Gastroesophageal sphincter (tissue), 4 donors: ENCODE results near the gene MYOF. TPM values are rescaled to one million over a fixed set of nuclear protein-coding genes. Genes with fewer than 3 reads are reported as not detected.
A peak's percentile ranks its signal among the peaks of the same experiment; 100 is the strongest.

ENCODE experiments used
- ATAC-seq: fragments of 150-250 bp; one replicate; pipeline ENCODE4 v1.9.1; 2016; ENCODE audit warnings: mild to moderate bottlenecking, moderate library complexity
- H3K27ac ChIP-seq, 4 donors: fragments of 200-600 bp; sonication (generic) in 3 of 4; 1 replicate in 3 of 4; 2 replicates in 1 of 4; pipeline ENCODE4 v1.5.1; 2016 to 2019
- H3K27me3 ChIP-seq: fragments of 200-600 bp; sonication (generic); one replicate; pipeline ENCODE4 v1.5.1; 2019
- H3K36me3 ChIP-seq, 2 donors: fragments of 200-600 bp; sonication (generic); one replicate each; pipeline ENCODE4 v1.5.1; 2019; ENCODE audit warnings: control low read depth in 1 of 2
- H3K4me1 ChIP-seq, 3 donors: fragments of 200-600 bp; sonication (generic); 1 replicate in 2 of 3; 2 replicates in 1 of 3; pipeline ENCODE4 v1.5.1; 2016 to 2019; ENCODE audit warnings: control low read depth in 2 of 3
- H3K4me3 ChIP-seq, 2 donors: fragments of 200-600 bp; sonication (generic); one replicate each; pipeline ENCODE4 v1.5.1; 2019; ENCODE audit warnings: mild to moderate bottlenecking in 1 of 2, moderate library complexity in 1 of 2
- H3K9me3 ChIP-seq, 3 donors: fragments of 200-600 bp; sonication (generic); one replicate each; pipeline ENCODE4 v1.5.1; 2017 to 2019; ENCODE audit warnings: control low read depth in 2 of 3
- EP300 ChIP-seq: sonication (generic); formaldehyde crosslinking; IDR thresholded peaks from one replicate; pipeline ENCODE4 v1.6.1; 2017; ENCODE audit warnings: antibody characterized with exemption, mild to moderate bottlenecking
- POLR2A ChIP-seq, 2 donors: fragments of 450-650 bp; IDR thresholded peaks; one replicate each; pipeline ENCODE4 v1.6.1; 2017; ENCODE audit warnings: antibody characterized with exemption in 2 of 2, mild to moderate bottlenecking in 2 of 2, moderate library complexity in 1 of 2
- POLR2AphosphoS5 ChIP-seq: sonication (generic); formaldehyde crosslinking; IDR thresholded peaks from one replicate; pipeline ENCODE4 v1.6.1; 2017; ENCODE audit warnings: antibody characterized with exemption
- WGBS, 2 donors: methylation state at CpG; one replicate each; pipeline ENCODE4 v1.1.5; 2018; ENCODE audit warnings: low coverage in 1 of 2; 5-methylcytosine and 5-hydroxymethylcytosine counted together
- total RNA-seq, 4 donors: library from RNA; depleted of rRNA; stranded (reverse); fragments of >200 nt; gene quantifications; one replicate each; pipeline ENCODE4 v1.1.0, GENCODE V29; 2016
- TF ChIP-seq, protein P1 (sequence below), 4 experiments: fragments of 200-600 bp in 2 of 4; fragments of 450-650 bp in 2 of 4; sonication (generic) in 1 of 4; IDR thresholded peaks; one replicate each; pipeline ENCODE4 v1.5.1; 2017 to 2019; ENCODE audit warnings: antibody characterized with exemption in 4 of 4, mild to moderate bottlenecking in 2 of 4, moderate library complexity in 2 of 4

Gene MYOF
- total RNA-seq, 4 donors from 2014 or later: 98.0 to 157 (median 126) TPM

DNA sequence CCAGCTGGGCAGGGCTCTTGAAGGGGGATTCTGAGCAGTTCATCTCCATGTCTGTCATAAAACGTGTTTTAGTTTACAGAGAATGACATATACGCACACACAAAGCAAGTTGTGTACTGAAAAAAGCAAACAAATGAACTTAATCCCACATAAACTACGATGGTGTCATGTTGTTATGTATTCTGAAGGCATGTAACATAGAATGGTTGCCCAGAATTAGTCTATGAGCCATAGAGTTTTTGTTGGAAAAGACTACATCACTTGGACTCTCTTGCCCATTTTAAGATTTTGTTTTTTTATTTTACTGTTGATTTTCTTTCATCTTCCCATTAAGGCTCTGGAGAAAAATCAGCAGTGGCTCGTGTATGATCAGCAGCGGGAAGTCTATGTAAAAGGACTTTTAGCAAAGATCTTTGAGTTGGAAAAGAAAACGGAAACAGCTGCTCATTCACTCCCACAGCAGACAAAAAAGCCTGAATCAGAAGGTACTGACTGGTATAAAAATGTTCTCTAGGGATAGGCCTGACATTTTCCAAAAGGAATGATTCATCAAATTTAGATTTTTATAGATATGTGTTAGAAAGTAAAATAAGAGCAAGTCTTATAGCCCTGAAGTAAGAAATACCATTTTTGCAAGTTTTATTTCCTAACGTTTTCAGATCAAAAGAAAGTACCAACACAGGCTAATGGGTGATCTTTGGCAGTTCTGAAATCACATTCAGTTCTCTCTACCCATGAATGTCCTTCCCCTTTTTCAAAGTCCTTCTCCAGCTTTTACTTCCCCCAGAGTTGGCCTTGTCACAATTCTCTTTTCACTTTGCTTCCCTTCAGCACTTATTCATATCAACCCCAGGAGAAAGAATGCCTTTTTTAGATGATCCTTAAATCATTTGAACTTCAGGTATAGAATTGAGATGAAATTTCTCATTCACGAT is 33.2 kb upstream of the MYOF start:
- ATAC-seq: peak; percentile 31
- Histone ChIP-seq H3K4me3 (no peak overlapping the region), H3K4me1 (peaks cover 0 to 5% (median 0%) of the 10 kb centered on the region in 3 donors), H3K27me3 (no peaks in the 10 kb centered on the region), H3K27ac (peak overlapping the region in 3 of 4 donors; percentile 45 to 54 (median 54)), H3K9me3 (no peaks in the 10 kb centered on the region), H3K36me3 (no peaks in the 10 kb centered on the region)
- 56 to 62% methylated on average over 5 to 8 of the region's 8 CpGs for WGBS, 2 donors
- TF ChIP-seq POLR2A (IDR thresholded peaks at IDR 0.05): no peak
- no peak for TF ChIP-seq POLR2AphosphoS5
- no peak for TF ChIP-seq EP300
- TF ChIP-seq, protein P1, sequence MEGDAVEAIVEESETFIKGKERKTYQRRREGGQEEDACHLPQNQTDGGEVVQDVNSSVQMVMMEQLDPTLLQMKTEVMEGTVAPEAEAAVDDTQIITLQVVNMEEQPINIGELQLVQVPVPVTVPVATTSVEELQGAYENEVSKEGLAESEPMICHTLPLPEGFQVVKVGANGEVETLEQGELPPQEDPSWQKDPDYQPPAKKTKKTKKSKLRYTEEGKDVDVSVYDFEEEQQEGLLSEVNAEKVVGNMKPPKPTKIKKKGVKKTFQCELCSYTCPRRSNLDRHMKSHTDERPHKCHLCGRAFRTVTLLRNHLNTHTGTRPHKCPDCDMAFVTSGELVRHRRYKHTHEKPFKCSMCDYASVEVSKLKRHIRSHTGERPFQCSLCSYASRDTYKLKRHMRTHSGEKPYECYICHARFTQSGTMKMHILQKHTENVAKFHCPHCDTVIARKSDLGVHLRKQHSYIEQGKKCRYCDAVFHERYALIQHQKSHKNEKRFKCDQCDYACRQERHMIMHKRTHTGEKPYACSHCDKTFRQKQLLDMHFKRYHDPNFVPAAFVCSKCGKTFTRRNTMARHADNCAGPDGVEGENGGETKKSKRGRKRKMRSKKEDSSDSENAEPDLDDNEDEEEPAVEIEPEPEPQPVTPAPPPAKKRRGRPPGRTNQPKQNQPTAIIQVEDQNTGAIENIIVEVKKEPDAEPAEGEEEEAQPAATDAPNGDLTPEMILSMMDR (IDR thresholded peaks at IDR 0.05): no peak

DNA sequence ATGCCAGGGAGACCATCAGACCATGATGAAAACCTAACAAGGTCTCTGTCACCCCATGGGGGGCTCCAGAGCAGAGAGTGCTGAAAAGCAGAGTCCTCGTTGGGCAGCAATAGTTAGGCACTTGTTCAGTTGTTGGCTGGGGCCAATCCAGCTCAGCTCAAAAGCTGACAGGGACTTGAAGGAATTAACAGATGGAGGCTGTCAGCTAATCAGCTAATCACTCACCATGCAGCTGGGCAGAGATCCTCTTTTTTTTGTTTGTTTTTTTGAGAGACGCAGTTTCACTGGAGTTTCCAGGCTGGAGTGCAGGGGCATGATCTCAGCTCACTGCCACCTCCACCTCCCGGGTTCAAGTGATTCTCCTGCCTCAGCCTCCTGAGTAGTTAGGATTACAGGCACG is 32.4 kb upstream of the MYOF start:
- ATAC-seq: no peak
- TF ChIP-seq, protein P1 (IDR thresholded peaks at IDR 0.05): no peak
- TF ChIP-seq POLR2A (IDR thresholded peaks at IDR 0.05) (no peak), POLR2AphosphoS5 (no peak), EP300 (no peak)
- WGBS, 2 donors: 63 to 67% methylated on average over 3 of the region's 4 CpGs

DNA sequence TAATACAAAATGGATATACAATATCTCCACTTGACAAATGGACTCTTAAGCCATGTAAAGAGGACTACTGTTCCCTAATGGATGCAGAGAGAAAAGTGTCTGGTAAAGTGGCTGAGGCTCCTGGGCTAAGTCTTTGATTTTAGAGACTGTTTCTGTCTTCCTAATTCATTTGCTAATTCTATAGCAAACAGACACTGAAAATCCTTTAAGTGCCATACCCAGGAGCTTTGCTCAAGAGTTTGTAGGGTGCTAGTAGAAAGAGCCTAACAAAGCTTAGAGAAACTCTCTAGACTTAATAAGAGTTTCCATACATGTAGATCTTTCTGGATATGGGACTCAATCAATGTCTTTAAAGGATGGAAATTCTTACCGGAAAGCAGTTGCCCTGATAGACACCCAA is 31.0 kb upstream of the MYOF start:
- 50 to 100% methylated on average over 1 of the region's 1 CpG for WGBS, 2 donors

More for the DNA sequence above, 32.4 kb upstream of the MYOF start:
- H3K27ac ChIP-seq: peak overlapping the region in 3 of 4 donors; percentile 45 to 54 (median 54)
- peaks cover 0 to 5% (median 0%) of the 10 kb centered on the region in 3 donors for H3K4me1 ChIP-seq
- no peaks in the 10 kb centered on the region for H3K9me3 ChIP-seq
- no peaks in the 10 kb centered on the region for H3K36me3 ChIP-seq
- H3K4me3 ChIP-seq: no peak overlapping the region
- no peaks in the 10 kb centered on the region for H3K27me3 ChIP-seq

DNA sequence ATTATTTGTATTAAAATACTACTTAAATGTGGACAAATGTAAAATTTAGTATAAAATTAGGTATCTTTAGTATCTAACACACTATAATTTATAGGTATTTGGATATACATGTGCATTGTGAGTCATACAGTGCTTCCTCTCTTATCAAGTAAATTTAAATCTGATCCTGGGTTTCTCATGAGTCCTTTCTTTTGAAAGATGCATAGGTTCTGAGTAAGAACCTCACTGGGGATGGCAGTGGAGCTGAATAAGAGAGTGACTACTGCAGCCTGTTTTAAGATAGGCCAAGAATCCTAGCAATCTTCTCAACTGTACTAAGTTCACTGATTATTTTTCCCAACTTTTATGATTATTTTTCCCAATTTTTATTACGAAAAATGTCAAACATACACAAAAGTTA is 30.4 kb upstream of the MYOF start:
- peaks cover 0 to 5% (median 0%) of the 10 kb centered on the region in 3 donors for H3K4me1 ChIP-seq
- WGBS, 2 donors: 87 to 88% methylated on average over 1 of the region's 1 CpG
- no peaks in the 10 kb centered on the region for H3K36me3 ChIP-seq
- ATAC-seq: no peak
- TF ChIP-seq EP300 (no peak), POLR2A (IDR thresholded peaks at IDR 0.05) (no peak), POLR2AphosphoS5 (no peak)
- TF ChIP-seq, protein P1 (IDR thresholded peaks at IDR 0.05): no peak
- H3K4me3 ChIP-seq: no peak overlapping the region
- H3K27ac ChIP-seq: no peak overlapping the region
- no peaks in the 10 kb centered on the region for H3K27me3 ChIP-seq
- no peaks in the 10 kb centered on the region for H3K9me3 ChIP-seq

More for the DNA sequence above, 31.0 kb upstream of the MYOF start:
- no peaks in the 10 kb centered on the region for H3K27me3 ChIP-seq
- no peak for ATAC-seq
- peaks cover 0 to 5% (median 0%) of the 10 kb centered on the region in 3 donors for H3K4me1 ChIP-seq
- no peaks in the 10 kb centered on the region for H3K9me3 ChIP-seq
- no peaks in the 10 kb centered on the region for H3K36me3 ChIP-seq
- TF ChIP-seq POLR2AphosphoS5 (no peak), EP300 (no peak)
- H3K4me3 ChIP-seq: no peak overlapping the region
- H3K27ac ChIP-seq: no peak overlapping the region

DNA sequence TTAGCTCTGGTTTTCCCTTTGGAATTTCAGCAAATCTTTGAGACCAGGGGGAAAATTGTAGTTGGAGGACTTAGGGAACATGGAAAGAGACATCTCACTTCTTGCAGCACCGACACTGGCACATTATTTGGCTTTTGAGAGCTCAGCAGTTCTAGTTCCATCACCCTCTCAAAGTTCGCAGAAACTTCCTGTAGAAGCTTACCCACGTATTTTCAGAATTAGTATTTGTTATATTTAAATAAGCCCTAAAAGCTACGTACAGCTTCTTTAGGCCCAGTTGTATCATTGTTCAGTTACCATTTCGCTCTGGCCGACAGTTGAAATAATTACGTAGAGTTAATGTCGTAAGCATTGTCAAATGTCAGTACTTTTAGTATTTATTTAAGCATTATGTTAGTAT is 27.7 kb upstream of the MYOF start:
- no peak overlapping the region for H3K27ac ChIP-seq
- no peak for ATAC-seq
- no peaks in the 10 kb centered on the region for H3K27me3 ChIP-seq
- no peak overlapping the region for H3K4me3 ChIP-seq
- TF ChIP-seq POLR2A (IDR thresholded peaks at IDR 0.05) (no peak), EP300 (no peak), POLR2AphosphoS5 (no peak)
- TF ChIP-seq, protein P1 (IDR thresholded peaks at IDR 0.05): no peak
- 91% methylated on average over 8 of the region's 8 CpGs for WGBS, 2 donors
- H3K4me1 ChIP-seq: peaks cover 0 to 4% (median 0%) of the 10 kb centered on the region in 3 donors
- no peaks in the 10 kb centered on the region for H3K9me3 ChIP-seq
- no peaks in the 10 kb centered on the region for H3K36me3 ChIP-seq
